ENCODE measurements around the gene C3orf20.

Gene C3orf20

DNA sequence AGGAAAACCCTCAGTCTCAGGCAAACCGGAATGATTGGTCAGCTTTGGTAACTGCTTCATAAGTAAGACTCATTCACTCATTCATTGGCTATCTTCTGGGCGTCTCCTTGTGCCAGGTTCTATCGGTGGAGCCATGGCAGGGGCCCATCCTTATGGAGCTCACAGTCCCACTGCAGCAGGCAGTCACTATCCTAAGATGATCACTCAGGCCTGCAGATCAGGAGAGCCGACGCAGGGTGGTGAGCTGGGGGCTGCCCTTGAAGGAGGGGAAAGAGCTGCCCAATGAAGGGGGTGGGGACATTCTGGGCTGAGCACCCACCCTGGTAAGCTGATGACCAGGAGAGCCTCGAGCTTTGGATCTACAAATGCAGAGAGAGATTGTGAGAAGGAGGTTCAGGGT lies 123.3 kb downstream of the C3orf20 start:
- Histone ChIP-seq H3K4me3 (ENCODE audit: extremely low read depth, insufficient read depth, low read length, poor library complexity, severe bottlenecking) (no peak overlapping the region), H3K4me1 (ENCODE audit: control insufficient read depth, insufficient read depth, low read length, poor library complexity, severe bottlenecking) (no peaks in the 10 kb centered on the region), H3K27ac (ENCODE audit: low read depth, low read length, severe bottlenecking) (no peak overlapping the region), H3K36me3 (ENCODE audit: control insufficient read depth, insufficient read depth, low read length) (no peaks in the 10 kb centered on the region), H3K9me3 (ENCODE audit: control insufficient read depth, low read length) (peaks cover 9% of the 10 kb centered on the region)
- WGBS, 2 experiments (ENCODE audit: insufficient coverage in 2 of 2) = 90 to 93% methylated on average over 2 to 6 of the region's 6 CpGs

- no peak overlapping the region for H3K4me3 ChIP-seq (ENCODE audit: extremely low read depth, insufficient read depth, low read length, poor library complexity, severe bottlenecking)
- no CpG with 5 or more reads among the region's 4 CpGs for WGBS, 2 experiments (ENCODE audit: insufficient coverage in 2 of 2)
Measured at GRCh38 chr3:14799146-14799545, 124.2 kb downstream of the C3orf20 start.

GRCh38 chr3:14801031-14801430 lies 126.1 kb downstream of the C3orf20 start:
- Histone ChIP-seq H3K27ac (ENCODE audit: low read depth, low read length, severe bottlenecking) (no peak overlapping the region), H3K4me1 (ENCODE audit: control insufficient read depth, insufficient read depth, low read length, poor library complexity, severe bottlenecking) (peaks cover 13% of the 10 kb centered on the region), H3K4me3 (ENCODE audit: extremely low read depth, insufficient read depth, low read length, poor library complexity, severe bottlenecking) (no peak overlapping the region), H3K9me3 (ENCODE audit: control insufficient read depth, low read length) (peaks cover 9% of the 10 kb centered on the region), H3K36me3 (ENCODE audit: control insufficient read depth, insufficient read depth, low read length) (no peaks in the 10 kb centered on the region)
- 93 to 97% methylated on average over 4 to 7 of the region's 9 CpGs for WGBS, 2 experiments (ENCODE audit: insufficient coverage in 2 of 2)

More at GRCh38 chr3:14799146-14799545, 124.2 kb downstream of the C3orf20 start:
- Histone ChIP-seq H3K9me3 (ENCODE audit: control insufficient read depth, low read length) (peaks cover 9% of the 10 kb centered on the region), H3K27ac (ENCODE audit: low read depth, low read length, severe bottlenecking) (no peak overlapping the region), H3K4me1 (ENCODE audit: control insufficient read depth, insufficient read depth, low read length, poor library complexity, severe bottlenecking) (peaks cover 2% of the 10 kb centered on the region), H3K36me3 (ENCODE audit: control insufficient read depth, insufficient read depth, low read length) (no peaks in the 10 kb centered on the region)

- Histone ChIP-seq H3K36me3 (ENCODE audit: control insufficient read depth, insufficient read depth, low read length) (no peaks in the 10 kb centered on the region), H3K4me1 (ENCODE audit: control insufficient read depth, insufficient read depth, low read length, poor library complexity, severe bottlenecking) (peaks cover 13% of the 10 kb centered on the region), H3K4me3 (ENCODE audit: extremely low read depth, insufficient read depth, low read length, poor library complexity, severe bottlenecking) (no peak overlapping the region), H3K27ac (ENCODE audit: low read depth, low read length, severe bottlenecking) (no peak overlapping the region), H3K9me3 (ENCODE audit: control insufficient read depth, low read length) (peaks cover 9% of the 10 kb centered on the region)
- WGBS, 2 experiments (ENCODE audit: insufficient coverage in 2 of 2) = 82 to 98% methylated on average over 6 to 10 of the region's 10 CpGs
Measured at GRCh38 chr3:14801668-14802380, 126.9 kb downstream of the C3orf20 start.

GRCh38 chr3:14802381-14802731 lies 127.4 kb downstream of the C3orf20 start:
- Histone ChIP-seq H3K27ac (ENCODE audit: low read depth, low read length, severe bottlenecking) (no peak overlapping the region), H3K4me1 (ENCODE audit: control insufficient read depth, insufficient read depth, low read length, poor library complexity, severe bottlenecking) (peaks cover 13% of the 10 kb centered on the region), H3K36me3 (ENCODE audit: control insufficient read depth, insufficient read depth, low read length) (no peaks in the 10 kb centered on the region), H3K4me3 (ENCODE audit: extremely low read depth, insufficient read depth, low read length, poor library complexity, severe bottlenecking) (no peak overlapping the region), H3K9me3 (ENCODE audit: control insufficient read depth, low read length) (peaks cover 9% of the 10 kb centered on the region)
- 89 to 94% methylated on average over 6 of the region's 7 CpGs for WGBS, 2 experiments (ENCODE audit: insufficient coverage in 2 of 2)

DNA sequence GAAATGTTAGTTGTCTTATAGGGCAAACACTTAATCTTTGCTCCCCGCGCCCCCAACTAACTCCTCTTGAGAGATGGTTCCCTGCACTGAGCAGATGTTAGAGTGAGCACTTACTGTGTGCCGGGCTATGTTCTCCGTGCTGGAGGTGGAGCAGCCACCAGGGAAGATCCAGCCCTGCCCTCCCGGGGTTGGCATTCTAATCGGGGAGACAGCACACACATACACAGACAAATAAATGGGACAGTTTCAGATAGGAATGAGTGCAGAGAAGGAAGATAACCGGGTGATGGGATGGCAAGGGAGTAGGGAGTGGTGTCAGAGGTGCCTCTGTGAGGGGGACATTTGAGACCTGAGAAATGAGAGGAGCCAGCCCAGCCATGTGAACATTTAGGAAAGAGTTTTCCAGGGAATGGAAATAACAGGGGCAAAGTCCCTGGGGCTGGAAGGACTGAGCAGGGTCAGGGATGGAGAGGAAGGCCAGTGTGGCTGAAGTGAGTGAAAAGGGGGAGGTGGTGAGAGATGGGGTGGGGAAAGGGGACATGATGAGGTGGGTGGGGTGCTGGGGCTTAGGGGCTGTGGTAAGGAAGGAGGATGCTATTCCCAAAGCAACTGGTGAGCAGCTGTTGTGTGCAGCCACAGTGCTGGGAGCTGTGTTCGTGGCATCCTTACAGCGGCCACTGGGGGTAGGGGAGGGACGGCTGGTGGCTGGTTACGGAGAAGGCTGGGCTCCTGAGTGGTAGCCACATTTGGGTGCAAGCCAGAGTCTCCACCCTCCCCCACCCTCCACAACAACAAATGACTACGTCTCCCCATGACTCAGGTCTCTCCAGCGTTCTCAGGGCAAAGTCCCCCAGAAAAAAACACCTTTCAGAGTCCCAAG lies 128.4 kb downstream of the C3orf20 start:
- WGBS, 2 experiments (ENCODE audit: insufficient coverage in 2 of 2) = 77 to 100% methylated on average over 3 to 7 of the region's 13 CpGs
- peak overlapping the region; percentile 91 for H3K27ac ChIP-seq (ENCODE audit: low read depth, low read length, severe bottlenecking)
- peaks cover 9% of the 10 kb centered on the region for H3K9me3 ChIP-seq (ENCODE audit: control insufficient read depth, low read length)
- no peak overlapping the region for H3K4me3 ChIP-seq (ENCODE audit: extremely low read depth, insufficient read depth, low read length, poor library complexity, severe bottlenecking)
- peaks cover 13% of the 10 kb centered on the region for H3K4me1 ChIP-seq (ENCODE audit: control insufficient read depth, insufficient read depth, low read length, poor library complexity, severe bottlenecking)
- H3K36me3 ChIP-seq (ENCODE audit: control insufficient read depth, insufficient read depth, low read length) = no peaks in the 10 kb centered on the region

- Histone ChIP-seq H3K36me3 (ENCODE audit: control insufficient read depth, insufficient read depth, low read length) (no peaks in the 10 kb centered on the region), H3K4me3 (ENCODE audit: extremely low read depth, insufficient read depth, low read length, poor library complexity, severe bottlenecking) (no peak overlapping the region), H3K9me3 (ENCODE audit: control insufficient read depth, low read length) (peaks cover 8% of the 10 kb centered on the region), H3K4me1 (ENCODE audit: control insufficient read depth, insufficient read depth, low read length, poor library complexity, severe bottlenecking) (peaks cover 13% of the 10 kb centered on the region), H3K27ac (ENCODE audit: low read depth, low read length, severe bottlenecking) (peak overlapping the region; percentile 91)
- 76 to 82% methylated on average over 7 to 9 of the region's 12 CpGs for WGBS, 2 experiments (ENCODE audit: insufficient coverage in 2 of 2)
Measured at GRCh38 chr3:14803981-14804834, 129.3 kb downstream of the C3orf20 start.

DNA sequence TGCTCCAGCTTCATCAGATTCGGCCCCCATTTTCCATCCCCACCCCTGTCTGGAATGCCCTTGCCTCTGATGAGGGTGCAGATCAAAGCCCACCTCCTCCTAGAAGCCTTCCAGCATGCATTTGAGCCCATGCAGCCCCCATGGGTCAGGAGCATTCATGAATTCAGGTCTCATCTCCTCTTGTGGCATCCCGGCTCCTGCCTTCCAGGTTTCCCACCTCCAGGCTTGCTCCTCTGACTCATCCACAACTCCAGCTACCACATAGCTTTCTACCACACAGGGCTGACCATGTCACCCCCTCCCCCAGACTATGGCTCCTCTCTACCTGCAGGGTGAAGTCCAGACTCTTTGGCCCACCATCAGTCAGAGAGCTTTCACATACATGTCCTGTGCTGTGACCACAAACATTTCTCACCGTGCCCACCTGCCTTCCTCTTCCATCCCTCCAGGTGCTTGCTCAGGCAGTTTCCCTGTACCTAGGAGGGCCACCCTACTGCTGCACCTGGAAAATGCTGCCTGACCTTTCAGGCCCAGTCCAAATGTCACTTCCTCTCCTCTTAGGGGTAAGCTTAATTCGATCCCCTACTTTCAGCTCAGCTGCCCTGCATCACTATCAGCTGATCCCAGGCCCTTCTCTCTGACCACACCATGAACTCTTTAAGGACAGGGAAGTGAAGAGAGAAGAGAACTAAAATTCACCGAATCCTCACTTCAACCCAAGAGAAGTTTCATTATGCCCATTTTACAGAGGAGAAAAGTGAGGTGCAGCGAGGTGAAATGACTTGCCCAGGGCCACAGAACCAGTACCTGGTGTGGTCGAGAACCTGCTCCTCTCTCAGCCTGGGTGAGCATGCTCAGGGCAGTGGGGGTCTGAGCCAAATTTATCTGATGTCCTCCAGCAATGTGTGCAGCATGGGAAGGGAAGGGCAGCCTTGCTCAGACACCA lies 130.2 kb downstream of the C3orf20 start:
- H3K4me3 ChIP-seq (ENCODE audit: extremely low read depth, insufficient read depth, low read length, poor library complexity, severe bottlenecking) = no peak overlapping the region
- peak overlapping the region; percentile 91 for H3K27ac ChIP-seq (ENCODE audit: low read depth, low read length, severe bottlenecking)
- 58 to 67% methylated on average over 3 to 5 of the region's 7 CpGs for WGBS, 2 experiments (ENCODE audit: insufficient coverage in 2 of 2)
- H3K4me1 ChIP-seq (ENCODE audit: control insufficient read depth, insufficient read depth, low read length, poor library complexity, severe bottlenecking) = peaks cover 19% of the 10 kb centered on the region
- H3K9me3 ChIP-seq (ENCODE audit: control insufficient read depth, low read length) = no peaks in the 10 kb centered on the region
- no peaks in the 10 kb centered on the region for H3K36me3 ChIP-seq (ENCODE audit: control insufficient read depth, insufficient read depth, low read length)

GRCh38 chr3:14805961-14806537 lies 131.1 kb downstream of the C3orf20 start:
- Histone ChIP-seq H3K4me1 (ENCODE audit: control insufficient read depth, insufficient read depth, low read length, poor library complexity, severe bottlenecking) (peaks cover 19% of the 10 kb centered on the region), H3K36me3 (ENCODE audit: control insufficient read depth, insufficient read depth, low read length) (no peaks in the 10 kb centered on the region), H3K4me3 (ENCODE audit: extremely low read depth, insufficient read depth, low read length, poor library complexity, severe bottlenecking) (no peak overlapping the region), H3K9me3 (ENCODE audit: control insufficient read depth, low read length) (no peaks in the 10 kb centered on the region), H3K27ac (ENCODE audit: low read depth, low read length, severe bottlenecking) (no peak overlapping the region)
- WGBS, 2 experiments (ENCODE audit: insufficient coverage in 2 of 2) = 40 to 76% methylated on average over 1 to 3 of the region's 4 CpGs

Data from mesodermal cell (in vitro differentiated cells).